Neural cell (in vitro differentiated cells): ENCODE results near the gene CDCA3. TPM values are rescaled to one million over a fixed set of nuclear protein-coding genes. Genes with fewer than 3 reads are reported as not detected.

ENCODE experiments used
- H2AFZ ChIP-seq: fragments of 200-600, 300-800 bp; sonication (generic), shearing (Covaris generic); 2 replicates; pipeline ENCODE4 v1.6.0; 2014; ENCODE audit warnings: low read depth, mild to moderate bottlenecking, antibody characterized with exemption, low read length, moderate library complexity
- H3F3A ChIP-seq: fragments of 200-600 bp; shearing (Covaris generic); 2 replicates; pipeline ENCODE4 v1.6.1; 2016; ENCODE audit warnings: mild to moderate bottlenecking, moderate library complexity, mixed read lengths, antibody characterized with exemption, low read length; ENCODE audit not compliant: insufficient read depth, poor library complexity, severe bottlenecking
- H3K27ac ChIP-seq: fragments of 200-600, 300-800 bp; sonication (generic), shearing (Covaris generic); 2 replicates; pipeline ENCODE4 v1.5.1; 2014; ENCODE audit warnings: mild to moderate bottlenecking, low read length, moderate library complexity
- H3K27me3 ChIP-seq: fragments of 300-800, 200-600 bp; sonication (generic), shearing (Covaris generic); 2 replicates; pipeline ENCODE4 v1.6.0; 2014; ENCODE audit warnings: mild to moderate bottlenecking, low read depth, low read length, moderate library complexity; ENCODE audit not compliant: insufficient read depth
- H3K36me3 ChIP-seq: fragments of 300-800, 200-600 bp; sonication (generic), shearing (Covaris generic); 2 replicates; pipeline ENCODE4 v1.5.1; 2014; ENCODE audit warnings: mild to moderate bottlenecking, antibody characterized with exemption, low read length, moderate library complexity; ENCODE audit not compliant: insufficient read depth
- H3K4me2 ChIP-seq: fragments of 300-800, 200-600 bp; sonication (generic), shearing (Covaris generic); 2 replicates; pipeline ENCODE4 v1.6.0; 2014; ENCODE audit warnings: mild to moderate bottlenecking, low read length
- H3K4me3 ChIP-seq: fragments of 300-800, 200-600 bp; sonication (generic), shearing (Covaris generic); 2 replicates; pipeline ENCODE4 v1.5.1; 2014; ENCODE audit warnings: mild to moderate bottlenecking, low read length, moderate library complexity
- H3K79me2 ChIP-seq: fragments of 200-600 bp; shearing (Covaris generic); replicated peaks from 2 replicates; pipeline ENCODE4 v1.6.0; 2014; ENCODE audit warnings: mild to moderate bottlenecking, low read length, moderate library complexity; ENCODE audit not compliant: insufficient read depth
- H3K9ac ChIP-seq: fragments of 300-800, 200-600 bp; sonication (generic), shearing (Covaris generic); 2 replicates; pipeline ENCODE4 v1.6.1; 2016; ENCODE audit warnings: mild to moderate bottlenecking, low read length, mixed read lengths
- H3K9me2 ChIP-seq: fragments of 200-600 bp; shearing (Covaris generic); 2 replicates; pipeline ENCODE4 v1.6.1; 2016; ENCODE audit warnings: mild to moderate bottlenecking, low read length, mixed read lengths; ENCODE audit not compliant: insufficient read depth
- H3K9me3 ChIP-seq: fragments of 200-600, 300-800 bp; sonication (generic), shearing (Covaris generic); 2 replicates; pipeline ENCODE4 v1.6.1; 2016; ENCODE audit warnings: mild to moderate bottlenecking, mixed run types, low read length, moderate library complexity, mixed read lengths
- H4K20me1 ChIP-seq: fragments of 200-600 bp; shearing (Covaris generic); 2 replicates; pipeline ENCODE4 v1.6.1; 2016; ENCODE audit warnings: mild to moderate bottlenecking, mixed run types; ENCODE audit not compliant: insufficient read depth
- CTCF ChIP-seq: fragments of 450-650 bp; IDR thresholded peaks from 2 replicates; pipeline ENCODE4 v1.5.1; 2014; ENCODE audit warnings: antibody characterized with exemption, mild to moderate bottlenecking, moderate library complexity; ENCODE audit not compliant: poor library complexity, severe bottlenecking
- EP300 ChIP-seq: fragments of 450-650 bp; conservative IDR thresholded peaks from 2 replicates; pipeline ENCODE4 v1.6.1; 2014; ENCODE audit warnings: antibody characterized with exemption, mild to moderate bottlenecking, moderate library complexity; ENCODE audit not compliant: poor library complexity, severe bottlenecking
- EZH2 ChIP-seq: fragments of 200-600, 300-800 bp; shearing (Covaris generic), sonication (generic); IDR thresholded peaks from 2 replicates; pipeline ENCODE4 v1.6.1; 2014; ENCODE audit warnings: antibody characterized with exemption, low read length, borderline replicate concordance, mild to moderate bottlenecking; ENCODE audit not compliant: insufficient read depth, poor library complexity, severe bottlenecking
- MXI1 ChIP-seq: fragments of 450-650 bp; conservative IDR thresholded peaks from 2 replicates; pipeline ENCODE4 v1.6.1; 2014; ENCODE audit warnings: antibody characterized with exemption, mild to moderate bottlenecking; ENCODE audit not compliant: poor library complexity, severe bottlenecking
- POLR2AphosphoS5 ChIP-seq: IDR thresholded peaks from 2 replicates; pipeline ENCODE4 v1.6.1; 2012
- RAD21 ChIP-seq: fragments of 450-650 bp; conservative IDR thresholded peaks from 2 replicates; pipeline ENCODE4 v1.6.1; 2014; ENCODE audit warnings: antibody characterized with exemption, mild to moderate bottlenecking, moderate library complexity
- REST ChIP-seq: IDR thresholded peaks from 2 replicates; pipeline ENCODE4 v1.6.1; 2012; ENCODE audit warnings: borderline replicate concordance
- SMC3 ChIP-seq: fragments of 450-650 bp; conservative IDR thresholded peaks from 2 replicates; pipeline ENCODE4 v1.6.1; 2014; ENCODE audit warnings: antibody characterized with exemption, mild to moderate bottlenecking, moderate library complexity; ENCODE audit not compliant: poor library complexity
- TAF1 ChIP-seq: IDR thresholded peaks from 2 replicates; pipeline ENCODE4 v1.6.1; 2012; ENCODE audit warnings: low read depth
- polyA plus RNA-seq: library from polyadenylated mRNA; depleted of rRNA; stranded (reverse); fragments of >200 nt; gene quantifications from 2 replicates; pipeline ENCODE4 v1.2.3, GENCODE V29; 2014

CDCA3 gene
- polyA plus RNA-seq, 1 donor from 2014 or later, result 7.3 TPM

- Histone ChIP-seq H3K9me2 (no peaks in the 10 kb centered on the region), H3F3A (peaks cover 10% of the 10 kb centered on the region), H3K4me2 (peak overlapping the region; percentile 99), H3K9me3 (no peaks in the 10 kb centered on the region), H3K9ac (peak overlapping the region; percentile 95), H3K27me3 (no peaks in the 10 kb centered on the region), H3K4me3 (peak overlapping the region; percentile 99), H3K79me2 (peaks cover 17% of the 10 kb centered on the region), H3K36me3 (no peaks in the 10 kb centered on the region), H4K20me1 (no peaks in the 10 kb centered on the region), H2AFZ (peak overlapping the region; percentile 23), H3K27ac (peak overlapping the region; percentile 94)
- TF ChIP-seq RAD21 (no peak), POLR2AphosphoS5 (peak; percentile 93), EP300 (no peak), MXI1 (peak; percentile 83), REST (no peak), CTCF (peak; percentile 17), EZH2 (no peak), SMC3 (peak; percentile 46), TAF1 (peak; percentile 27)
Measured at GRCh38 chr12:6828781-6829535, 22.1 kb downstream of the CDCA3 start.

GRCh38 chr12:6827982-6828780, 22.9 kb downstream of the CDCA3 start, which contains the start of gene P3H3:
TSS of gene P3H3 (plus strand) at chr12:6828407. CDS start at chr12:6828441, 34 bp downstream.
- TF ChIP-seq TAF1, result peak; percentile 41
- peak; percentile 54 for TF ChIP-seq CTCF
- TF ChIP-seq MXI1, result no peak
- TF ChIP-seq REST, result peak; percentile 30
- peak; percentile 10 for TF ChIP-seq RAD21
- TF ChIP-seq SMC3, result no peak
- TF ChIP-seq POLR2AphosphoS5, result peak; percentile 75
- Histone ChIP-seq H3K4me2 (peak within 1 kb of the TSS; percentile 99), H3K9ac (peak within 1 kb of the TSS; percentile 95), H3K27ac (peak within 1 kb of the TSS; percentile 94), H4K20me1 (no peaks in the 10 kb centered on the region), H2AFZ (peak within 1 kb of the TSS; percentile 23), H3K9me3 (no peaks in the 10 kb centered on the region), H3K4me3 (peak within 1 kb of the TSS; percentile 99), H3K27me3 (no peaks in the 10 kb centered on the region), H3K36me3 (no peaks in the 10 kb centered on the region), H3F3A (peaks cover 10% of the 10 kb centered on the region), H3K9me2 (no peaks in the 10 kb centered on the region), H3K79me2 (peaks cover 17% of the 10 kb centered on the region)
